Measurements from ENCODE around the gene C17orf100. TPM values are rescaled to one million over a fixed set of nuclear protein-coding genes. Genes with fewer than 3 reads are reported as not detected.

C17orf100 gene
- total RNA-seq, 2 experiments from 2014 or later = 1.1 to 1.4 TPM

DNA sequence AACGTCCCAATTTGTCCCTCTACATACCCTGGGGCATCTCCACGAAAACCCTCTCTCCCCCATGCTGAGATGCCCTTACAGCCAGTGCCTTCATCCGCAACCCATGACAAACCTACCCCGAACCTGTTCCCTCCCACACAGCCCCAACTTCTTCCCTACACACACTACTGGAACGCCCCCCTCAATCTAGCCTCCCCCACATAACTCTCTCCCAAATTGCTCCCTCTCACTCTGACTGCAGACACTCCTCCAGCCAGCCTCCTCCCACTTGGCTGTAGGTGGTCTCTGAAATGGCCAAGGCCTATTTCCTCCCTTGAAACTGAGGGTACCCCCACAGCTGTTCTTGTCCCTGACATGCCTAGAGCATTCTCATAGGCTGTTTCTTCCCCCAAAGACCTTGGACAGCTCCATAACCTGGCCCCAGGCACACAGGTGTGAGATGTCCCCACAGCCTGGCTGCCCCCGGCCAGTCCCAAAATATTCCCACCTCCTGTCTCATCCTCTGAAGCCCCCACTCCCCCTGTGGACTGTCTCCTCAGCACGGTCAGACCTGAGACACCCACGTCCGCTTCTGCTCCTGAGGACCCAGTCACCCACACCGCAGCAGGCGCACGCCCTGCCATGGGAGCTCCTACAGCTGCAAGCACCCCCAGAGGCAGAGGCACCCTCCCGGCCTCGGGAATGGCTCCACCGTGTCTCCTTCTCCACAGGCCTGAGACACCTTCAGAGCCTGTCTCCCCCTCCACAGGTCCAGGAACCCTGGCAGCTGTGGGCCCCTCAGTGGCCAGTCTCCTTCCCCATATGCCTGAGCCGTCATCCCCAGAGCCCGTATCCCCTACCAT lies 14.7 kb upstream of the C17orf100 start:
- H3K27ac Mint-ChIP-seq = no peak overlapping the region
- CTCF ChIA-PET = interaction anchor here (1.8 kb wide), 1 partner anchor 14 kb away, joined by 7 read pairs; the partner anchor contains the start of genes C17orf100 and MED31
- no peak overlapping the region for H3K4me3 Mint-ChIP-seq

DNA sequence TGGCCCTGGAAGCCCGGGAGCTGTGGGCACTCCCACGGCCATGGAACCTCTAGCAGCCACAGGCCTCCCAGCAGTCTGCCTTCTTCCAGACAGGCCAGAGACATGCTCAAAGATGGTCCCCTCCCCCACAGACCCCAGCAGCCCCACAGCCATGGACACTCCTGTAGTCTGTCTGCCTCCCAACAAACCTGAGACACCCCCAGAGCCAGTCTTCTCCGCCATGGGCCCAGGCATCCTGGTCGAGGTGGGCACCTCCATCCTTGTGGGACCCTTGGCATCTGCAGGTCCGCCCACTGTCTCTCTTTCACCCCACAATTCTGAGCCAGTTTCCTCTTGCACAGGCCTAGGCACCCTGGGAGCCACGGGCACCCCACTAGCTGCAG lies 14.1 kb upstream of the C17orf100 start:
- CTCF ChIA-PET = interaction anchor here (1.8 to 2.3 kb wide), 2 partner anchors 14 to 165 kb away, joined by 7 to 9 read pairs; partner anchors contain the start of genes C17orf100 and MED31
- H3K27me3 Mint-ChIP-seq = no peaks in the 10 kb centered on the region
- peaks cover 25% of the 10 kb centered on the region for H3K36me3 Mint-ChIP-seq
- peaks cover 29% of the 10 kb centered on the region for H3K4me1 Mint-ChIP-seq
- H3K4me3 Mint-ChIP-seq = no peak overlapping the region
- DNase-seq (no peak), ATAC-seq (no peak)
- no peak overlapping the region for H3K27ac Mint-ChIP-seq
- no peaks in the 10 kb centered on the region for H3K9me3 Mint-ChIP-seq (ENCODE audit: low read depth)

More for the DNA sequence above, 14.7 kb upstream of the C17orf100 start:
- Mint-ChIP-seq H3K9me3 (ENCODE audit: low read depth) (no peaks in the 10 kb centered on the region), H3K27me3 (no peaks in the 10 kb centered on the region), H3K4me1 (peaks cover 23% of the 10 kb centered on the region), H3K36me3 (peaks cover 25% of the 10 kb centered on the region)
- no peak for ATAC-seq
- no peak for DNase-seq

DNA sequence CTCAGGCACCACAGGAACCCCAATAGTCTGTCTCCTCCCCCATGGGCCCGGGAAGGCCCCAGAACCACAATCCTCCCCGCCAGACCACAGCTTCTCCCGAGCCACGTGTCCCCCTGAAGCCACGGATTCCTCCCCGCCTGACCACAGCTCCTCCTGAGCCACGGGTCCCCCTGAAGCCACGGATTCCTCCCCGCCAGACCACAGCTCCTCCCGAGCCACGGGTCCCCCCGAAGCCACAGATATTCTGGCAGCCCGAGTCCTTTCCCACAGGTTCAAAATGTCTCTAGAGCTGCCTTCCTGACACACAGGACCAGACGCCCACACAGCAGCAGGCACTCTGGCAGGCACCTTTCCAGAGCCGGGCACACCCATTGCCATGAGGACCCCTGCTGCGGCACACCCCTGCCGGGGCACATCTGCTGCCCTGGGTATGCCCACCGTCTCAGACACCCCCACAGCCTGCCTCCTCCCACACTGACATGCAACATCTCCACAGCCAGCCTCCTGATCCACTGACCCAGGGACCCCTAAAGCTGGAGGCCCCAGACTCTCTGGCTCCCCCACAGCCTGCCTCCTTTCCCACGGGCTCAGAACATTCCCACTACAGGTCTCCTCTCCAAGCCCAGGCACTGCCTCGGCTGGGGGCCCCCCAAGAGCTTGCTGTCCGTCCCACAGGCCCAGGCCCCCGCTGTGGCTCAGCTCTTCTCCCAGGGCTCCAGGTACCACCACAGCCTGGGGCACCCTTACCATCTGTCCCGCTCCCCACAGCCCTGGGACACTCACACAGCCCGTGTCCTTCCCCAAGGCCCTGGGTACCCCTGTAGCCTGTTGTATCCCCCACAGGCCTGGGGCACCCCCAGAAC lies 13.3 kb upstream of the C17orf100 start:
- CTCF ChIA-PET = interaction anchor here (0.5 to 2.3 kb wide), 3 partner anchors 13 to 166 kb away, joined by 3 to 9 read pairs (median 7); partner anchors contain the start of genes C17orf100 and MED31
- peaks cover 37% of the 10 kb centered on the region for H3K4me1 Mint-ChIP-seq
- no peak overlapping the region for H3K27ac Mint-ChIP-seq
- no peak overlapping the region for H3K4me3 Mint-ChIP-seq
- ATAC-seq (no peak), DNase-seq (no peak)
- H3K9me3 Mint-ChIP-seq (ENCODE audit: low read depth) = no peaks in the 10 kb centered on the region
- H3K36me3 Mint-ChIP-seq = peaks cover 22% of the 10 kb centered on the region
- H3K27me3 Mint-ChIP-seq = no peaks in the 10 kb centered on the region

DNA sequence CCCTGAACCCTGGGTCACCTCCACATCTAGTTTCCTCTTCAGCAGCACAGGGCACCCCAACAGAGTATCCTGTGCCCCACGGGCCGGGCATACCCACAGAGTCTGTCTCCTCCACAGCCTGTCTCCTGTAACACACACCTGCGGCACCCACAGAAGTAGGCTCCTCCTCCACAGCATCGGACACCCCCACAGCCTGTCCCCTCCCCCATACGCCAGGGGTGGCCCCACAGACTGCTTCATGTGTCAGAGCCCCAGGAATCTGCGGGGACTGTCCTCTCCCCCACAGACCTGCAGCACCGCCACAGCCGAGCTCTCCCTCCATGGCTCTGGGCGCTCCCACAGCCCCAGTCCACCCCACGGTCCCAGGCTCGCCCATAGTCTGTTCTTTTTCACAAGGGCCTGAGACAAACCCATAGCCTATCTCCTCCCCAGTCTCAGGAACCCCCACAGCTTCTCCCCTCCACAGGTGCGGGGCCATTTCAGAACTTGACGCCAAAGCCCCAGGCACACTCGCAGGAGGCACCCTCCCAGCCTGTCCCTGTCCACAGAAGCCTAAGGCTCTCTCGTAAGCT lies 12.5 kb upstream of the C17orf100 start:
- no peak for DNase-seq
- peak overlapping the region; percentile 2 for H3K27ac Mint-ChIP-seq
- no peak for ATAC-seq
- CTCF ChIA-PET = interaction anchor here (1.0 to 3.7 kb wide), 5 partner anchors 11 to 365 kb away, joined by 3 to 20 read pairs (median 7); partner anchors contain the start of genes C17orf100 and MED31
- H3K27me3 Mint-ChIP-seq = no peaks in the 10 kb centered on the region
- H3K36me3 Mint-ChIP-seq = peaks cover 23% of the 10 kb centered on the region
- no peaks in the 10 kb centered on the region for H3K9me3 Mint-ChIP-seq (ENCODE audit: low read depth)
- H3K4me3 Mint-ChIP-seq = peak overlapping the region; percentile 87
- H3K4me1 Mint-ChIP-seq = peaks cover 45% of the 10 kb centered on the region

DNA sequence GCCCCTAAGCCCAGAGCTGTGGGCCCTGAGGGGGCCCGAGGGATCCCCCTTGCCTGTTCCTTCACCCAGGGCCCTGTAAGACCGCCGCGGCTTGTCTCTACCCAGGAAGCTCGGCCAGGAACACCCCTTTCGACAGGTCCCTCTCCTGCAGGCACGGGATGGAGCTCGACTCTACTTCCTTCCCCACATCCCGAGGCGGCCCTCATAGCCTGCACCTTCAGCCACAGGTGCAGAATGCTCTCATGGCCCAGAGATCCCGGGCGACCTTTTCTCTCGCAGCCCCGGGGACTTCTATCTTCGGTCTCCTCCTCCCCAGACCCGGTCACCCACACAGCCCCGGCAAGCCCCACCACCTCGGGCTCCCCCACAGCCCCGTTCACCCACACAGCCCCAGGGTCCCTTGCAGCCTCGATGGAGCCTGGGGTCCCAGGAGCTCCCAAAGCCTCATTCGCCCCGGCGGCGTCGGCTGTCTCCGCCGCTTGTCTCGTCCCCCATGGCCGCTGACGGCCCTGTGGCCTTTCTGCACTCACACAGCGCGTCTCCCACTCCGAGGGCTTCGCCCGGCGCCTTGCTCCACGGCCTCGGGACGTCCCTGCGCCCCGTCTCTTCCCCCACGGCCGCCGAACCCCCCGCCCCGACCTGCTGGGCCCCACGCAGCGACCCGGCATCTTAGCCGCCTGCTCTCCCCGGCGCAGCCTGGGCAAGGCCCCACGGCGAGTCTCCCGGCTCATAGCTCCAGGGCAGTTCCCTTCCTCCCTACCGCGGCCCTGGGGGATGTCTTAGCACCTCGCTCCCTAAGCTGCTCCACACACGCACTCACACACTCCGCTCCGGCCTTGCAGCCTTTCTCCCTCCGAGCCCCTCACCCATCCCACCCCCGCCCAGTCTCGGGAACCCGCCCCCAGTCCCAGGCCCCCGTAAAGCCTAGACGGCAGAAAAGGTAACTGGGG lies 11.7 kb upstream of the C17orf100 start:
- H3K4me3 Mint-ChIP-seq = peak overlapping the region; percentile 87
- CTCF ChIA-PET = interaction anchor here (1.0 to 3.7 kb wide), 5 partner anchors 11 to 365 kb away, joined by 3 to 20 read pairs (median 3); partner anchors contain the start of genes C17orf100 and MED31
- H3K4me1 Mint-ChIP-seq = peaks cover 53% of the 10 kb centered on the region
- peak overlapping the region; percentile 91 for H3K27ac Mint-ChIP-seq
- ATAC-seq = peak; percentile 26
- H3K9me3 Mint-ChIP-seq (ENCODE audit: low read depth) = no peaks in the 10 kb centered on the region
- peaks cover 20% of the 10 kb centered on the region for H3K36me3 Mint-ChIP-seq
- H3K27me3 Mint-ChIP-seq = no peaks in the 10 kb centered on the region
- peak; percentile 57 for DNase-seq

DNA sequence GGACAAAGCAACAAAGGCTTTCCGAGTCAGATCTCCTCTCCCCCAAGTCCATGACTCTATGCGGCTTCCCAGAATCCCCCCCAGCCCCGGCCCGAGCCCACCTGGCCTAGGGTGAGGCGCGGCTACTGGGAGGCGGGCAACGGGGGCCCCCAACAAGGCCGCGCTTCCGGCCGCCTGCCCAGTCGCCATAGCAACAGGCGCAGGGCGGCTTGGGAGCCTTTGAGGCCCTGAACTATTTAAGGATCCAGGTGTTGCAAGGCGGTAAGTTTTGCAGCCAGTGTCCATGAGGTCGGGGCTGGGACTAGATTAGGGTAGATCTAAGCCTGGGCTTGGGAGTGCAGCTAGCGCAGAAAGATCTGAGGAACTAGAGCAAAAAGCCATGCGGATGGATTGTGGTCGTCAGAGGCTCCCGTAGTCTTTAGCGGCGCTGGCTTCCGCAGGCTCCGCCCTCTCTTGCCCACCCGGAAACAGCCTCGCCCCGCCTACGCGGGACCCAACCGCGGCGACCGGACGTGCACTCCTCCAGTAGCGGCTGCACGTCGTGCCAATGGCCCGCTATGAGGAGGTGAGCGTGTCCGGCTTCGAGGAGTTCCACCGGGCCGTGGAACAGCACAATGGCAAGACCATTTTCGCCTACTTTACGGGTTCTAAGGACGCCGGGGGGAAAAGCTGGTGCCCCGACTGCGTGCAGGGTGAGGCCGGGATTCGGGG lies 10.9 kb upstream of the C17orf100 start, which contains the start of the genes KIAA0753 and TXNDC17:
Gene KIAA0753 (minus strand): TSS at position 176 of the 711 bp plus-strand sequence. CDS start 5,608 bp downstream, outside the sequence.
Gene TXNDC17 (plus strand): TSS at position 525 of the 711 bp plus-strand sequence. CDS start 23 bp downstream, at position 548.
- CTCF ChIA-PET = interaction anchor here (1.0 to 3.7 kb wide), 2 partner anchors 10 to 19 kb away, joined by 3 to 20 read pairs; partner anchors contain the start of genes C17orf100 and MED31
- H3K27ac Mint-ChIP-seq = peak within 1 kb of the TSS; percentile 91
- no peaks in the 10 kb centered on the region for H3K9me3 Mint-ChIP-seq (ENCODE audit: low read depth)
- H3K36me3 Mint-ChIP-seq = peaks cover 20% of the 10 kb centered on the region
- H3K4me1 Mint-ChIP-seq = peaks cover 58% of the 10 kb centered on the region
- DNase-seq = peak; percentile 97
- peak; percentile 88 for ATAC-seq
- peak within 1 kb of the TSS; percentile 87 for H3K4me3 Mint-ChIP-seq
- no peaks in the 10 kb centered on the region for H3K27me3 Mint-ChIP-seq

DNA sequence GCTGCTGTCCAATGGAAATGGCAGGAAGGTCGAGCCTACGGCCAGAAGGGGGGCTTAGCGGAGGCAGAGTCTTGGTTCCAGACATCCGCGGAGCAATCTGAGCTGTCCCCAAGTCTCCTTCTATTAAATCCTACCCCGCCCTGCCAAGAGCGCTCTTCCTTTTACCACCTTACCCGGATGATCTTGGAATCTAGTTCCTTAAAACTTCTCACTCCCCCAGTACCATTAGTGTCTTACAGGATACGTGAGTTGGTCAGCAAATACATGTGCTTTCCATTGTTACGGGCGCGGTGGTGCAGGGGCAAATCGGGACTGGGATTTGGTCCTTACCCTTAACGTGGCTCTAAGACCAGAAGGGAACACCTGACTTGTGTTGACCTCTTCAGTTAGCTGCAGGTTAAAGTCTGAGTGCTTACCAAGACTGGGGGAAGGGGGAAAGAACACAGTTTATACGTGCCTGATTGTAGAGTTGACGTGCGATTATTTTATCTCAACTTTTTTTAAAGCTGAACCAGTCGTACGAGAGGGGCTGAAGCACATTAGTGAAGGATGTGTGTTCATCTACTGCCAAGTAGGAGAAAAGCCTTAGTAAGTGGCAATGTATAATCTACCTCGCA lies 10.2 kb upstream of the C17orf100 start:
- H3K9me3 Mint-ChIP-seq (ENCODE audit: low read depth) = no peaks in the 10 kb centered on the region
- no peaks in the 10 kb centered on the region for H3K27me3 Mint-ChIP-seq
- CTCF ChIA-PET = interaction anchor here (1.0 to 3.7 kb wide), 2 partner anchors 9 to 168 kb away, joined by 7 to 20 read pairs; partner anchors contain the start of genes C17orf100 and MED31
- no peak for DNase-seq
- H3K4me3 Mint-ChIP-seq = peak overlapping the region; percentile 87
- H3K27ac Mint-ChIP-seq = peak overlapping the region; percentile 91
- peak; percentile 1 for ATAC-seq
- peaks cover 20% of the 10 kb centered on the region for H3K36me3 Mint-ChIP-seq
- peaks cover 61% of the 10 kb centered on the region for H3K4me1 Mint-ChIP-seq

DNA sequence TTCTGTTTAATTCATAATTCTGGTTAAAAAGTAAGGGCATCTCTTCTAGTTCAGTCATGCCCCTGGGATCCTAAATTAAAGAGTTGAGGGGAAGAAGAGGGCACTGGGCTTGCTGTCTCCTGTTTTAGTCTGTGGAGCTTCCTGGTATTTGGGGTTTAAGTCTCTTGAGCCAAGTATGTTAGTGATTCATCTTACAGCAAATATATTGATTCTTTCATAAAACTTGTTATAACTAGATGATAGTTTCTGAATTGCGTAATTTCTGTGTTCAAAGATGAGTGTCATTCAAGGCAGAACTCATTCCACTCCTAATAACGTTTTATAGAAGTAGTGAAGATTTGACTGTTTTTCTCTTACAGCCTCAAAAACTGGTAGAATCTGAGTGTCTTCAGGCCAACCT lies 9.0 kb upstream of the C17orf100 start:
- CTCF ChIA-PET = interaction anchor here (3.7 kb wide), 1 partner anchor 8 kb away, joined by 20 read pairs; the partner anchor contains the start of genes C17orf100 and MED31
- peaks cover 63% of the 10 kb centered on the region for H3K4me1 Mint-ChIP-seq
- no peaks in the 10 kb centered on the region for H3K27me3 Mint-ChIP-seq
- H3K27ac Mint-ChIP-seq = peak overlapping the region; percentile 57
- no peaks in the 10 kb centered on the region for H3K9me3 Mint-ChIP-seq (ENCODE audit: low read depth)
- DNase-seq (no peak), ATAC-seq (no peak)
- H3K4me3 Mint-ChIP-seq = peak overlapping the region; percentile 87
- peaks cover 24% of the 10 kb centered on the region for H3K36me3 Mint-ChIP-seq

DNA sequence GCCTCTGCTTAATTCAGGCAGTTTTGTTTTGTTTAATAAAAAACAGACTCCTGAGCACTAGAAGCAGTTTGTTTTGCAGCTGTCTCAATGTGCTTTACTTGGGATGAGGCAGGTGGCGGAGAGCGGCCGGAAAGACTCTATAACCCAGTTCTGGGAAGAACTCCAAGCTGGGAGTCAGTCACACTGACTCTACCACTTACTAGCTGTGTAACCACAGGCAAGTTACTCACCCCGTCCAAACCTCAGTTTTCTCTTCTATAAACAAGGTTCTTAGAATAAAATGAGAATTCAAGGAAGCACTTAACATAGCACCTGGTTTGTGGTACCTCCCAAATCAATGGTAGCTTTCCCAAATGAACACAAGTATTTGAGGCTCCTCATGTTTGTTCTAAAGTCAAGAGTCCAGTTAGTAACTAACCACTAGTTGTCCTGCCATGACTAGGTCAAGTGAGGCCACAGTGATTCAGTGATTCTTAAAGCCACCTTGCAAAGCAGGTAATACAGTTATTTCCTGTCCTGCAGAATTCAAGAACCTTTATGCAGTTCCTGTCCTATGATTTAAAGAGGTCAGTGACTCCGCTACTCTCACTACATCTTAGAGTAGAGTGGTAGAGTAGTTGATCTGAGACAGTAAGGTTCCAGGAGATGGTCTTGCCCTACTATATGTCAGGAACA lies 8.0 kb upstream of the C17orf100 start:
- no peaks in the 10 kb centered on the region for H3K27me3 Mint-ChIP-seq
- peaks cover 24% of the 10 kb centered on the region for H3K36me3 Mint-ChIP-seq
- no peak overlapping the region for H3K4me3 Mint-ChIP-seq
- CTCF ChIA-PET = interaction anchor here (0.8 kb wide), 1 partner anchor 170 kb away, joined by 3 read pairs; no protein-coding TSS in a partner anchor
- H3K4me1 Mint-ChIP-seq = peaks cover 61% of the 10 kb centered on the region
- ATAC-seq (no peak), DNase-seq (no peak)
- H3K27ac Mint-ChIP-seq = peak overlapping the region; percentile 45
- no peaks in the 10 kb centered on the region for H3K9me3 Mint-ChIP-seq (ENCODE audit: low read depth)

DNA sequence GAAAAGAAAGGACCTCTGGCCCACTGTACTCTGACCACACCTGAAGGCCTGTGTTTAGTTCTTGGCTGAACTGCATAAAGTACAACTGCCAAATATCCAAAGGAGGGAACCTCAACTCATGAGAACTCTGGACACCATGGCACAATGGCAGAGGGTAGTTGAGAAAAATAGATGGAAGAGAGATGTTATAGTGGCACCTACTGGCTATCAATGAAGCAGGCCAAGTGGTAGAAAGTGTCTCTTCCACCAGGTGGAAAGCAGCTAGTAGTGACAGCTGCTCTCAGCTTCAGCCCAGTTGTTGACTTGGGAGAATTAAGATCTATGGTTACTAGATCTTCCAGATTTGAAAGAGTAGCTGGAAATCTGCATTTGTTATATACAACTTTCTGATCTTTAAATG lies 3.4 kb upstream of the C17orf100 start:
- Mint-ChIP-seq H3K4me1 (peaks cover 62% of the 10 kb centered on the region), H3K9me3 (ENCODE audit: low read depth) (no peaks in the 10 kb centered on the region), H3K36me3 (peaks cover 21% of the 10 kb centered on the region), H3K27me3 (no peaks in the 10 kb centered on the region), H3K4me3 (no peak overlapping the region), H3K27ac (no peak overlapping the region)
- ATAC-seq (no peak), DNase-seq (no peak)
- CTCF ChIA-PET = interaction anchor here (0.7 to 1.4 kb wide), 4 partner anchors 13 to 176 kb away, joined by 3 to 21 read pairs (median 4); no protein-coding TSS in a partner anchor

All from activated CD8-positive, alpha-beta memory T cell treated with anti-CD3 and anti-CD28 coated beads, Interleukin-2, amount 10 ng/mL, durations not matched to agents 7 days and 5 days (primary cell).